ENCODE results near the gene SH3RF3. TPM values are rescaled to one million over a fixed set of nuclear protein-coding genes. Genes with fewer than 3 reads are reported as not detected.

The SH3RF3 gene
- total and polyA plus RNA-seq, 9 of the 15 experiments (the other 6 are each of a cell fraction or from before 2014, with no cell fraction given): 0.02 TPM; not detected in 8

DNA sequence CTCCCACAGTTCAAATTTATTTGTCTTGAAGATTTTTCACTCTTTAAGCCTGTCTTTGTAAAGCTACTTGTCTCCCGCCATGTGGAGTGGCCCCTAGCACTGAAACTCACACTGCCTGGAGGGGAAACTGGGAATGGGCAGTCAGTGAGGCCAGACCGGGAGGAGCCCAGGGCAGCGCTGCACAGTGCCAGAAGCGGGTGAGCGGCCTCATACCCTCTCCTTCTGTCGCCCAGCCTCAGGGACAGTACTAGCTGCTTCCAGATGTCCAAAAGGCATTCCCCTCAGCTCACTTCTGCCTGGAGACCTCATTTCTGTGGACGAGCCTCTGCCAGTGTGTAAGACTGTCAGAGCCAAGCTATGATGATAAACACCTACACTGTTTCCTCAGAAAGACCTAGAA lies 404.8 kb downstream of the SH3RF3 start:
- no peak overlapping the region for H3K27ac ChIP-seq (ENCODE audit: extremely low read depth, low read depth, low read length)
- POLR2A ChIA-PET: interaction anchor here (0.9 kb wide), 1 partner anchor 447 kb away, joined by 4 read pairs; no protein-coding TSS in a partner anchor
- no peak overlapping the region for H3K4me3 ChIP-seq
- intact Hi-C loops (cut with micrococcal nuclease): no loop called here
- no peaks in the 10 kb centered on the region; the same call in 1 of the 2 replicates for H4K20me1 ChIP-seq (replicated peaks; ENCODE audit: control insufficient read depth, insufficient read depth, low read length)
- WGBS (ENCODE audit: insufficient coverage, low coverage, missing lambda C conversion rate): 2% methylated on average over 7 of the region's 7 CpGs
- H3K9me1 ChIP-seq (ENCODE audit: control insufficient read depth, insufficient read depth, low read length): no peaks in the 10 kb centered on the region
- H3K9me3 ChIP-seq (replicated peaks; ENCODE audit: control insufficient read depth, insufficient read depth, low read depth, low read length): no peaks in the 10 kb centered on the region
- H3K79me2 ChIP-seq (ENCODE audit: control insufficient read depth, insufficient read depth, low read length): no peaks in the 10 kb centered on the region
- CTCF ChIA-PET (ENCODE audit: low intra/inter-chr PET ratio): no interaction called here
- H3K9ac ChIP-seq (ENCODE audit: insufficient read depth in 1 of 2, low read depth in 2 of 2, low read length in 2 of 2): no peak overlapping the region
- H3K4me1 ChIP-seq (replicated peaks in 1 of 2; ENCODE audit: control insufficient read depth in 2 of 2, insufficient read depth in 2 of 2, low read length in 2 of 2): no peaks in the 10 kb centered on the region
- BruUV-seq (replicated peaks): no TSS peak
- DNase-seq (ENCODE audit: extremely low read depth in 1 of 4, low spot score in 3 of 4) (no peak), FAIRE-seq (no peak), ATAC-seq (no peak)
- H3K27me3 ChIP-seq (ENCODE audit: control insufficient read depth in 2 of 2, insufficient read depth in 2 of 2, low read length in 2 of 2): peaks cover 0 to 40% of the 10 kb centered on the region in 2 experiments; a peak in 3 of 5 replicates
- H3K4me2 ChIP-seq (ENCODE audit: insufficient read depth, low read length): no peak overlapping the region
- H2AFZ ChIP-seq (ENCODE audit: low read depth, low read length): no peak overlapping the region
- H3K36me3 ChIP-seq (ENCODE audit: control insufficient read depth, insufficient read depth, low read length): no peaks in the 10 kb centered on the region
- in situ Hi-C loops (cut with MboI): no loop called here
- no peak for TF ChIP-seq MAFK (IDR thresholded peaks at IDR 0.05; ENCODE audit: low read length)
- no peak for TF ChIP-seq ZNF644 (tag; IDR thresholded peaks at IDR 0.05; ENCODE audit: low read depth)
- TF ChIP-seq HMGXB4 (CRISPR knock-in tag; IDR thresholded peaks at IDR 0.05): no peak
- TF ChIP-seq ELF1 (tag; IDR thresholded peaks at IDR 0.05): no peak
- TF ChIP-seq RNF219 (CRISPR knock-in tag; IDR thresholded peaks at IDR 0.05): no peak
- no peak for TF ChIP-seq CUX1 (CRISPR knock-in tag; IDR thresholded peaks at IDR 0.05)
- no peak for TF ChIP-seq ETV6 (IDR thresholded peaks at IDR 0.05; ENCODE audit: borderline replicate concordance in 1 of 2, low read depth in 2 of 2, low read length in 1 of 2)
- no peak for TF ChIP-seq ETV6 (CRISPR knock-in tag; IDR thresholded peaks at IDR 0.05; ENCODE audit: borderline replicate concordance)
- no peak for TF ChIP-seq MECOM (CRISPR knock-in tag; IDR thresholded peaks at IDR 0.05)
- TF ChIP-seq ZNF511 (CRISPR knock-in tag; IDR thresholded peaks at IDR 0.05): no peak
- TF ChIP-seq HDAC6 (IDR thresholded peaks at IDR 0.05; ENCODE audit: low read depth, low read length): no peak
